Hair follicle dermal papilla cell (primary cell): ENCODE data around the gene POM121L2. TPM values are rescaled to one million over a fixed set of nuclear protein-coding genes. Genes with fewer than 3 reads are reported as not detected.

Experiments used
- total RNA-seq: library from RNA; depleted of rRNA; stranded (reverse); fragments of >200 nt; gene quantifications from 2 replicates; pipeline ENCODE4 v1.2.3, GENCODE V29; 2012

The POM121L2 gene
- total RNA-seq: not detected in 2 replicates

DNA sequence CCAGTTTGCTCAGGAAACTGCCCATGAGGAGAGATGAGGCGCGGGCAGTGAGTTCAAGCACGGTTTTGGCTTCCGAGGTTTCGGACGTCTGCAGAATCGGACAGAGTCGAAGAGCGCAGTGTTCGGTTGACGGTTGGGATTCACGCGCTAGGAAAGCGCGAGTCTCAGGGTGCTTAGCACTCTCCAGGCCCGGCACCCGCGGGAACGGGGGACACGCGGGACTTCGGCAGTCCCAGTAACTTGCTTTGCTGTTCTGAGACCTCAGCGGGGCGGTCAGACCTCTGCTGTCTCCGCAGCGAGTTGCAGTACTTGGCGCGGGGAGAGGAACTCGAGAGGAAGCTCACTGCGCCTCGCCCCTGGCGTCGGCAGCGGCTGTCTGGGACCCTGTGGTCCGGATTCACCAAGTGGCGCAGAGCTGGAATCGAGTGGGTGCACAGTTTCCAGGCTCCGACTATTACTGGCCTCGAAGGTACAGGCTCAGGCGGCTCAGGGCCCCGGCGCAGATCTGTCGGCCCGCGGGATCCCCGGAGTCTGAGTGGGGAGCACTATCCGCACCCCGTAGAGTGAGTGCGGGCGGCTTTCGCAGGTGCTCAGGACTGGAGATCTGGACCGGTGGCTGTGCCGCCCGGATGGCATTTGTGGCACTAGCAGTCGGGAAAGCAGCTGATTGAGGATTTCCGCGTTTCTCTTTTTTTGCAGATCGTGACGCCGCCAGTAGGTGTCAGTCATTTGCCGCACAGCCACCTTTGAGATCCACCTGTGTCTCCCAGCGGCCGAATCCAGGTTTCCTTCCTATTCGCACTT is at the start of gene POM121L2:
Gene POM121L2, minus strand, starts transcription at position 128 of the 804 bp plus-strand sequence. Its CDS starts 103 bp downstream, at position 25.

Other genes with a start within 250 kb of the POM121L2 start
- not detected in 2 replicates for gene PRSS16, start 64.6 kb downstream of the POM121L2 start, total RNA-seq
- 0.49 and 3.5 TPM in 2 replicates for gene ZNF391, start 76.5 kb upstream of the POM121L2 start, total RNA-seq
- gene ZNF184, start 160.8 kb upstream of the POM121L2 start, total RNA-seq: 5.3 and 5.7 TPM in 2 replicates